OCI-LY7 (cell line): Measurements from ENCODE around the gene DMD. TPM values are rescaled to one million over a fixed set of nuclear protein-coding genes. Genes with fewer than 3 reads are reported as not detected.
A peak's percentile ranks its signal among the peaks of the same experiment; 100 is the strongest.

ENCODE experiments used
- BruUV-seq: library from RNA; stranded (reverse); fragments of 400-500 nt; replicated peaks from 2 replicates; lab custom pipeline; 2021; lab: Mats Ljungman, UMichigan
- CTCF ChIA-PET: fragments of 300-600 bp; sonication (Branson Sonifier 250); formaldehyde crosslinking; loops from one replicate; lab custom pipeline; 2022; ENCODE audit warnings: antibody characterized with exemption; ENCODE audit not compliant: unreplicated experiment; lab: Charles Lee
- POLR2A ChIA-PET: fragments of 300-600 bp; sonication (Branson Sonifier 250); formaldehyde crosslinking; loops from one replicate; lab custom pipeline; 2022; ENCODE audit warnings: antibody characterized with exemption; lab: Charles Lee
- DNase-seq: peaks from one replicate; pipeline ENCODE4 v3.0.0-alpha.2; 2015; ENCODE audit warnings: low spot score
- H2AFZ ChIP-seq: fragments of 200-600 bp; sonication (generic), shearing (Covaris generic); 2 replicates; pipeline ENCODE4 v1.6.1; 2014; ENCODE audit warnings: mild to moderate bottlenecking, antibody characterized with exemption, low read length, moderate library complexity
- H3K27ac ChIP-seq: fragments of 200-600 bp; sonication (generic); 2 replicates; pipeline ENCODE4 v1.5.1; 2014; ENCODE audit warnings: mixed run types, low read depth, mild to moderate bottlenecking, moderate library complexity, low read length, inconsistent platforms; ENCODE audit not compliant: poor library complexity, severe bottlenecking
- H3K36me3 ChIP-seq: fragments of 200-600 bp; sonication (generic); 2 replicates; pipeline ENCODE4 v1.6.1; 2014; ENCODE audit warnings: mild to moderate bottlenecking, antibody characterized with exemption, low read length, moderate library complexity, mixed read lengths; ENCODE audit not compliant: insufficient read depth
- H3K4me1 ChIP-seq: fragments of 200-600 bp; sonication (generic); 2 replicates; pipeline ENCODE4 v1.5.1; 2014; ENCODE audit warnings: mild to moderate bottlenecking, low read length; ENCODE audit not compliant: insufficient read depth, poor library complexity, severe bottlenecking
- H3K4me2 ChIP-seq: fragments of 200-600 bp; sonication (generic); 2 replicates; pipeline ENCODE4 v1.6.1; 2014; ENCODE audit warnings: mild to moderate bottlenecking, low read length
- H3K4me3 ChIP-seq: fragments of 200-600 bp; sonication (generic); 2 replicates; pipeline ENCODE4 v1.5.1; 2014; ENCODE audit warnings: mild to moderate bottlenecking, low read depth, low read length; ENCODE audit not compliant: poor library complexity, severe bottlenecking
- H3K79me2 ChIP-seq: fragments of 200-600 bp; sonication (generic); 2 replicates; pipeline ENCODE4 v1.6.1; 2016; ENCODE audit warnings: low read depth, mild to moderate bottlenecking, low read length, moderate library complexity, mixed read lengths; ENCODE audit not compliant: insufficient read depth
- H3K9me2 ChIP-seq: fragments of 200-600 bp; sonication (generic); 2 replicates; pipeline ENCODE4 v1.6.1; 2016; ENCODE audit warnings: mild to moderate bottlenecking, low read length, mixed read lengths; ENCODE audit not compliant: insufficient read depth
- H3K9me3 ChIP-seq: fragments of 200-600 bp; sonication (generic); 2 replicates; pipeline ENCODE4 v1.6.1; 2014; ENCODE audit warnings: mild to moderate bottlenecking, mixed run types, low read length, mixed read lengths
- H4K20me1 ChIP-seq: fragments of 200-600 bp; sonication (generic); 2 replicates; pipeline ENCODE4 v1.6.1; 2014; ENCODE audit warnings: mild to moderate bottlenecking, antibody characterized with exemption, low read length, moderate library complexity, mixed read lengths; ENCODE audit not compliant: insufficient read depth
- EZH2phosphoT487 ChIP-seq: fragments of 200-600 bp; sonication (generic); IDR thresholded peaks from 2 replicates; pipeline ENCODE4 v1.6.1; 2018; ENCODE audit warnings: low read depth, borderline replicate concordance, mild to moderate bottlenecking, mixed run types, antibody characterized with exemption, low read length, moderate library complexity, mixed read lengths
- intact Hi-C: fragments of 100-400 bp; cut with micrococcal nuclease; formaldehyde crosslinking; loops from one replicate; pipeline ENCODE4 v1.10.0; 2022; ENCODE audit not compliant: unreplicated experiment
- total RNA-seq, 2 experiments: library from RNA; depleted of rRNA in 1 of 2; stranded (reverse); fragments of >200 nt in 1 of 2; shearing (Covaris generic) in 1 of 2; gene quantifications; 2 replicates each; pipeline ENCODE4 v1.2.3, GENCODE V29; 2014 to 2022
- TF ChIP-seq, protein P1 (sequence below): fragments of 200-600 bp; sonication (generic); conservative IDR thresholded peaks from 2 replicates; pipeline ENCODE4 v1.5.1; 2014; ENCODE audit warnings: mild to moderate bottlenecking, antibody characterized with exemption, low read length, moderate library complexity, mixed read lengths

Gene DMD
- total RNA-seq, 2 experiments from 2014 or later, result 20.5 to 61.4 TPM

DNA sequence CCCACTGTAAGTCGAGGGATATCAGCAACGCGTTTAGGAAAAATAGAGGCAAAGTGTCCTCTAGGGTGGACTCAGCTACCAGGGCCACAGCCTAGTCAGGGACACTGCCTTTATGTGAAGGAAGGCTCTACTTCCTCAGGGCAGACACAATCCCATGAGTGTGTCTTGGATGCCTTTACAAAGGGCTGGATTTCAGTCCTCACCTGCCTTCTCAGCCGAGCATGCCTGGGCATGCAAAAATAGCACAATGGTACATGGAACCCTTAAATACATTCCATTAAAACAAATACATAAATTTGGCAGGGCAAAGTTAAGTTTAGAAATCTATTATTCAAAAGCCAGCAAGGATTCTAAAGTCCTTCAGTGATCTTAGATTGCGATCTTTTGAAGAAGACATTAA is 51.1 kb downstream of the DMD start:
- no TSS peak for BruUV-seq
- H3K27ac ChIP-seq, result no peak overlapping the region
- ChIA-PET CTCF (no interaction called here), POLR2A (no interaction called here)
- no peak for TF ChIP-seq EZH2phosphoT487
- TF ChIP-seq, protein P1, sequence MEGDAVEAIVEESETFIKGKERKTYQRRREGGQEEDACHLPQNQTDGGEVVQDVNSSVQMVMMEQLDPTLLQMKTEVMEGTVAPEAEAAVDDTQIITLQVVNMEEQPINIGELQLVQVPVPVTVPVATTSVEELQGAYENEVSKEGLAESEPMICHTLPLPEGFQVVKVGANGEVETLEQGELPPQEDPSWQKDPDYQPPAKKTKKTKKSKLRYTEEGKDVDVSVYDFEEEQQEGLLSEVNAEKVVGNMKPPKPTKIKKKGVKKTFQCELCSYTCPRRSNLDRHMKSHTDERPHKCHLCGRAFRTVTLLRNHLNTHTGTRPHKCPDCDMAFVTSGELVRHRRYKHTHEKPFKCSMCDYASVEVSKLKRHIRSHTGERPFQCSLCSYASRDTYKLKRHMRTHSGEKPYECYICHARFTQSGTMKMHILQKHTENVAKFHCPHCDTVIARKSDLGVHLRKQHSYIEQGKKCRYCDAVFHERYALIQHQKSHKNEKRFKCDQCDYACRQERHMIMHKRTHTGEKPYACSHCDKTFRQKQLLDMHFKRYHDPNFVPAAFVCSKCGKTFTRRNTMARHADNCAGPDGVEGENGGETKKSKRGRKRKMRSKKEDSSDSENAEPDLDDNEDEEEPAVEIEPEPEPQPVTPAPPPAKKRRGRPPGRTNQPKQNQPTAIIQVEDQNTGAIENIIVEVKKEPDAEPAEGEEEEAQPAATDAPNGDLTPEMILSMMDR, result no peak
- H3K4me3 ChIP-seq, result no peak overlapping the region
- no peaks in the 10 kb centered on the region; the same call in 1 of the 2 replicates for H3K9me3 ChIP-seq
- intact Hi-C loops, result no loop called here
- no peaks in the 10 kb centered on the region; the same call in 1 of the 2 replicates for H3K36me3 ChIP-seq
- no peak overlapping the region for H2AFZ ChIP-seq
- no peaks in the 10 kb centered on the region for H4K20me1 ChIP-seq
- peaks cover 10% of the 10 kb centered on the region for H3K4me1 ChIP-seq
- H3K9me2 ChIP-seq, result no peaks in the 10 kb centered on the region
- no peak overlapping the region for H3K4me2 ChIP-seq
- no peak for DNase-seq
- no peaks in the 10 kb centered on the region for H3K79me2 ChIP-seq

GRCh38 chrX:33156152-33156726 is 55.1 kb downstream of the DMD start:
- ChIA-PET POLR2A (interaction anchor here (0.6 kb wide), 1 partner anchor 708 kb away, joined by 3 read pairs; no protein-coding TSS in a partner anchor), CTCF (no interaction called here)
- intact Hi-C loops, result no loop called here
- Histone ChIP-seq H3K4me2 (no peak overlapping the region), H2AFZ (peak overlapping the region; percentile 58), H3K9me3 (no peaks in the 10 kb centered on the region; the same call in 1 of the 2 replicates), H3K4me3 (no peak overlapping the region), H3K27ac (no peak overlapping the region), H3K9me2 (no peaks in the 10 kb centered on the region), H3K36me3 (no peaks in the 10 kb centered on the region; the same call in 1 of the 2 replicates), H4K20me1 (no peaks in the 10 kb centered on the region), H3K4me1 (no peaks in the 10 kb centered on the region), H3K79me2 (no peaks in the 10 kb centered on the region)
- DNase-seq, result no peak
- TF ChIP-seq EZH2phosphoT487, result no peak
- TF ChIP-seq, protein P1, result no peak
- no TSS peak for BruUV-seq

DNA sequence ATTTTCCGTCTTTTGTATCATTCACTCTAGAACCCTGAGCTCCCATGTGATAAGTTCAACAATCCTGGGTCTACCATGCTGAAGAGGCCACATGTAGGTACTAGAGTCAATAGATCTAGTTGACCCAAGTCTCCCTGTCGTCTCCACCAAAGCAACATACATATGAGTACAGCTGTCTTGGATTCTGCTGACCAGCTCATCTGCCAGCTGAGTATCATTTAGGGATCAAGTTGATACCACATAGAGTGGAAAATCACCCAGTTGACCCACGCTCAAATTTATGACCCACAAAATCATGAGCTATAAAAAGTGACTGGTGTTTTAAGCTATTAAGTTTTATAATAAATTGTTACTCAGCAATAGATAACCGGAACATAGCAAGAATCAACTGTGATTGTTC is 61.8 kb downstream of the DMD start:
- TF ChIP-seq EZH2phosphoT487, result no peak
- TF ChIP-seq, protein P1, result no peak
- no peaks in the 10 kb centered on the region; the same call in 1 of the 2 replicates for H3K36me3 ChIP-seq
- no peaks in the 10 kb centered on the region for H4K20me1 ChIP-seq
- intact Hi-C loops, result no loop called here
- H3K27ac ChIP-seq, result no peak overlapping the region
- no peaks in the 10 kb centered on the region for H3K9me3 ChIP-seq
- POLR2A ChIA-PET, result interaction anchor here (0.6 to 1.9 kb wide), 4 partner anchors 12 to 58 kb away, joined by 3 to 6 read pairs (median 4); no protein-coding TSS in a partner anchor
- no TSS peak for BruUV-seq
- no peak for DNase-seq
- H3K79me2 ChIP-seq, result no peaks in the 10 kb centered on the region
- no peaks in the 10 kb centered on the region for H3K9me2 ChIP-seq
- H3K4me1 ChIP-seq, result no peaks in the 10 kb centered on the region
- no peak overlapping the region for H2AFZ ChIP-seq
- H3K4me3 ChIP-seq, result no peak overlapping the region
- no peak overlapping the region for H3K4me2 ChIP-seq
- CTCF ChIA-PET, result no interaction called here
